HEK293 (cell line): Measurements from ENCODE around the gene AKR1C1.

Experiments
- CTCF ChIA-PET: fragments of 350-600 bp; formaldehyde crosslinking; extraction: SDS; loops from one replicate; lab custom pipeline; 2021; ENCODE audit warnings: antibody characterized with exemption; lab: Yijun Ruan, JAX
- POLR2A ChIA-PET: fragments of 300-600 bp; formaldehyde crosslinking; extraction: SDS; loops from one replicate; lab custom pipeline; 2020; ENCODE audit warnings: antibody characterized with exemption, inconsistent platforms; lab: Yijun Ruan, JAX
- H3K27ac ChIP-seq: fragments of 200-500 bp; sonication (Bioruptor generic); 2 replicates; pipeline ENCODE4 v1.5.1; 2014; ENCODE audit warnings: low read depth, low read length, control low read depth, inconsistent platforms; ENCODE audit errors: extremely low read depth
- H3K36me3 ChIP-seq, 2 experiments: fragments of 200-500 bp in 1 of 2; sonication (Bioruptor generic) in 1 of 2; 1 replicate in 1 of 2; 2 replicates in 1 of 2; pipeline ENCODE4 v1.5.1; 2014 to 2017; ENCODE audit warnings: inconsistent platforms in 2 of 2, low read length in 2 of 2; ENCODE audit not compliant: control insufficient read depth in 2 of 2, insufficient read depth in 1 of 2
- H3K4me1 ChIP-seq: fragments of 200-500 bp; sonication (Bioruptor generic); 2 replicates; pipeline ENCODE4 v1.5.1; 2014; ENCODE audit warnings: mild to moderate bottlenecking, low read length, inconsistent platforms; ENCODE audit not compliant: control insufficient read depth, insufficient read depth
- H3K4me3 ChIP-seq: 2 replicates; pipeline ENCODE4 v1.5.1; 2011; ENCODE audit warnings: low read depth, mild to moderate bottlenecking, control low read depth, low read length, moderate library complexity
- H3K9me3 ChIP-seq: fragments of 200-500 bp; sonication (Bioruptor generic); 2 replicates; pipeline ENCODE4 v1.5.1; 2014; ENCODE audit warnings: low read depth, low read length, inconsistent platforms; ENCODE audit not compliant: control insufficient read depth, insufficient read depth
- BCL11B ChIP-seq: fragments of 450-650 bp; formaldehyde crosslinking; IDR thresholded peaks from 2 replicates; pipeline ENCODE4 v1.5.1; 2016; ENCODE audit warnings: low read depth, missing biosample characterization, missing genetic modification characterization
- GLIS2 ChIP-seq: fragments of 450-650 bp; formaldehyde crosslinking; IDR thresholded peaks from 2 replicates; pipeline ENCODE4 v1.5.1; 2016; ENCODE audit warnings: missing biosample characterization, missing genetic modification characterization
- IKZF3 ChIP-seq: fragments of 450-650 bp; IDR thresholded peaks from 2 replicates; pipeline ENCODE4 v1.5.0; 2018; ENCODE audit warnings: missing biosample characterization, mild to moderate bottlenecking, missing genetic modification characterization, moderate library complexity
- KLF7 ChIP-seq: fragments of 450-650 bp; formaldehyde crosslinking; IDR thresholded peaks from 2 replicates; pipeline ENCODE4 v1.5.1; 2016; ENCODE audit warnings: missing biosample characterization, missing genetic modification characterization, borderline replicate concordance
- SP3 ChIP-seq: fragments of 450-650 bp; formaldehyde crosslinking; IDR thresholded peaks from 2 replicates; pipeline ENCODE4 v1.5.1; 2016; ENCODE audit warnings: missing biosample characterization, missing genetic modification characterization
- YY2 ChIP-seq: fragments of 450-650 bp; formaldehyde crosslinking; IDR thresholded peaks from 2 replicates; pipeline ENCODE4 v1.5.1; 2016; ENCODE audit warnings: missing biosample characterization, missing genetic modification characterization
- ZFP3 ChIP-seq: fragments of 450-650 bp; formaldehyde crosslinking; IDR thresholded peaks from 2 replicates; pipeline ENCODE4 v1.5.1; 2016; ENCODE audit warnings: low read depth, missing biosample characterization, missing genetic modification characterization
- ZNF19 ChIP-seq: fragments of 450-650 bp; formaldehyde crosslinking; IDR thresholded peaks from 2 replicates; pipeline ENCODE4; 2016; ENCODE audit warnings: missing biosample characterization, missing genetic modification characterization, low read depth
- ZNF416 ChIP-seq: fragments of 450-650 bp; formaldehyde crosslinking; IDR thresholded peaks from 2 replicates; pipeline ENCODE4 v1.5.1; 2016; ENCODE audit warnings: missing biosample characterization, missing genetic modification characterization
- ZNF423 ChIP-seq: fragments of 450-650 bp; formaldehyde crosslinking; IDR thresholded peaks from 2 replicates; pipeline ENCODE4 v1.5.1; 2016; ENCODE audit warnings: missing biosample characterization, missing genetic modification characterization
- ZNF585B ChIP-seq: fragments of 450-650 bp; formaldehyde crosslinking; IDR thresholded peaks from 2 replicates; pipeline ENCODE4 v1.5.1; 2016; ENCODE audit warnings: missing biosample characterization, missing genetic modification characterization
- ZNF610 ChIP-seq: fragments of 450-650 bp; formaldehyde crosslinking; IDR thresholded peaks from 2 replicates; pipeline ENCODE4 v1.5.1; 2016; ENCODE audit warnings: missing biosample characterization, missing genetic modification characterization, borderline replicate concordance
- ZNF626 ChIP-seq: fragments of 450-650 bp; sonication (Bioruptor Pico); formaldehyde crosslinking; IDR thresholded peaks from 2 replicates; pipeline ENCODE4 v1.5.1; 2018; ENCODE audit warnings: missing biosample characterization, missing genetic modification characterization, inconsistent platforms
- ZNF629 ChIP-seq: fragments of 450-650 bp; formaldehyde crosslinking; IDR thresholded peaks from 2 replicates; pipeline ENCODE4 v1.5.1; 2017; ENCODE audit warnings: missing biosample characterization, missing genetic modification characterization
- ZSCAN23 ChIP-seq: fragments of 450-650 bp; formaldehyde crosslinking; IDR thresholded peaks from 2 replicates; pipeline ENCODE4 v1.5.1; 2016; ENCODE audit warnings: missing biosample characterization, missing genetic modification characterization
- TF ChIP-seq, protein P1 (sequence below): fragments of 450-650 bp; formaldehyde crosslinking; IDR thresholded peaks from 2 replicates; pipeline ENCODE4 v1.5.1; 2016; ENCODE audit warnings: missing biosample characterization, missing genetic modification characterization
- TF ChIP-seq, protein P2 (sequence below): fragments of 450-650 bp; formaldehyde crosslinking; IDR thresholded peaks from 2 replicates; pipeline ENCODE4 v1.5.1; 2016; ENCODE audit warnings: missing biosample characterization, missing genetic modification characterization, borderline replicate concordance
- TF ChIP-seq, protein P3 (sequence below): IDR thresholded peaks from 2 replicates; pipeline ENCODE4 v1.6.1; 2011; ENCODE audit warnings: mild to moderate bottlenecking, low read depth, low read length, borderline replicate concordance

Gene AKR1C1

GRCh38 chr10:4982764-4983226 is 19.6 kb downstream of the AKR1C1 start:
- no peak overlapping the region for H3K27ac ChIP-seq
- TF ChIP-seq ZSCAN23 (tag by site-specific recombination) (no peak), ZNF19 (tag by site-specific recombination) (no peak), ZNF629 (tag by site-specific recombination) (no peak)
- TF ChIP-seq, protein P1, sequence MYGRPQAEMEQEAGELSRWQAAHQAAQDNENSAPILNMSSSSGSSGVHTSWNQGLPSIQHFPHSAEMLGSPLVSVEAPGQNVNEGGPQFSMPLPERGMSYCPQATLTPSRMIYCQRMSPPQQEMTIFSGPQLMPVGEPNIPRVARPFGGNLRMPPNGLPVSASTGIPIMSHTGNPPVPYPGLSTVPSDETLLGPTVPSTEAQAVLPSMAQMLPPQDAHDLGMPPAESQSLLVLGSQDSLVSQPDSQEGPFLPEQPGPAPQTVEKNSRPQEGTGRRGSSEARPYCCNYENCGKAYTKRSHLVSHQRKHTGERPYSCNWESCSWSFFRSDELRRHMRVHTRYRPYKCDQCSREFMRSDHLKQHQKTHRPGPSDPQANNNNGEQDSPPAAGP (tag by site-specific recombination): no peak

DNA sequence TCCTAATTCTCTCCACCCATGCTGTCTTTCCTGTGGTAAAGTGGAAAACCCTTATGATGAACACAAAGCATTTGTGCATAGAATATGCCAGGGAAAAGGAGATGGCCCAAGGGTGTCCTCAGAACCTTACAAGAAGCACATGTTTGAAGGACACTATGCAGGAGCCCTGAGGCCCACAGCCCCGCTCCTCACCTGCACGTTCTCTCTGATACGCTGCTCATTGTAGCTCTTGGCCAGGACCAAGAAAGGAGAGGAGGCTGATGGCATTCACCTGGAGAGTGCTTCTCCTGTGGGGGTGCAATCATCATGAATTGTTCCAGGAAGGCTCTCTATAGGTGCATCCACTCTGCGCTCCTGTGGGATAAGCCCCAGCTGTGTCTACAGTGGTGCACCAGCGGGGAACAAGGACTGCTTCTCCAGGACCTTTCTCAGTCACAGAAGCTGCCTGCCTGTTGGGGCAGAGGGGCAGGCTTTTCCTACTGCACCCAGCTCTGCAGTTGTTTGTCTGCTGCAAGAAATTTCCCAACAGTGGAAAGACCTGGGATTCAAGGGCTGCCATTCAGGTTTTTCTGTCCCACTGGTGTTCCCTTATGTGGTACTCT is 20.5 kb downstream of the AKR1C1 start:
- no peaks in the 10 kb centered on the region for H3K4me1 ChIP-seq
- ChIA-PET POLR2A (no interaction called here), CTCF (interaction anchor here (1.3 to 4.1 kb wide), 3 partner anchors 14 to 169 kb away, joined by 4 to 26 read pairs (median 4); no protein-coding TSS in a partner anchor)
- H3K27ac ChIP-seq: no peak overlapping the region
- TF ChIP-seq ZNF423 (tag by site-specific recombination) (no peak), KLF7 (no peak), IKZF3 (tag by site-specific recombination) (no peak), SP3 (tag by site-specific recombination) (no peak), ZNF416 (tag by site-specific recombination) (no peak), GLIS2 (no peak), ZNF626 (tag by site-specific recombination) (no peak), YY2 (tag by site-specific recombination) (no peak), ZFP3 (no peak), ZNF585B (tag by site-specific recombination) (no peak), ZNF610 (no peak), BCL11B (tag by site-specific recombination) (no peak)
- TF ChIP-seq, protein P2, sequence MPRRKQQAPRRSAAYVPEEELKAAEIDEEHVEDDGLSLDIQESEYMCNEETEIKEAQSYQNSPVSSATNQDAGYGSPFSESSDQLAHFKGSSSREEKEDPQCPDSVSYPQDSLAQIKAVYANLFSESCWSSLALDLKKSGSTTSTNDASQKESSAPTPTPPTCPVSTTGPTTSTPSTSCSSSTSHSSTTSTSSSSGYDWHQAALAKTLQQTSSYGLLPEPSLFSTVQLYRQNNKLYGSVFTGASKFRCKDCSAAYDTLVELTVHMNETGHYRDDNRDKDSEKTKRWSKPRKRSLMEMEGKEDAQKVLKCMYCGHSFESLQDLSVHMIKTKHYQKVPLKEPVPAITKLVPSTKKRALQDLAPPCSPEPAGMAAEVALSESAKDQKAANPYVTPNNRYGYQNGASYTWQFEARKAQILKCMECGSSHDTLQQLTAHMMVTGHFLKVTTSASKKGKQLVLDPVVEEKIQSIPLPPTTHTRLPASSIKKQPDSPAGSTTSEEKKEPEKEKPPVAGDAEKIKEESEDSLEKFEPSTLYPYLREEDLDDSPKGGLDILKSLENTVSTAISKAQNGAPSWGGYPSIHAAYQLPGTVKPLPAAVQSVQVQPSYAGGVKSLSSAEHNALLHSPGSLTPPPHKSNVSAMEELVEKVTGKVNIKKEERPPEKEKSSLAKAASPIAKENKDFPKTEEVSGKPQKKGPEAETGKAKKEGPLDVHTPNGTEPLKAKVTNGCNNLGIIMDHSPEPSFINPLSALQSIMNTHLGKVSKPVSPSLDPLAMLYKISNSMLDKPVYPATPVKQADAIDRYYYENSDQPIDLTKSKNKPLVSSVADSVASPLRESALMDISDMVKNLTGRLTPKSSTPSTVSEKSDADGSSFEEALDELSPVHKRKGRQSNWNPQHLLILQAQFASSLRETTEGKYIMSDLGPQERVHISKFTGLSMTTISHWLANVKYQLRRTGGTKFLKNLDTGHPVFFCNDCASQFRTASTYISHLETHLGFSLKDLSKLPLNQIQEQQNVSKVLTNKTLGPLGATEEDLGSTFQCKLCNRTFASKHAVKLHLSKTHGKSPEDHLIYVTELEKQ (tag by site-specific recombination): no peak
- TF ChIP-seq, protein P3, sequence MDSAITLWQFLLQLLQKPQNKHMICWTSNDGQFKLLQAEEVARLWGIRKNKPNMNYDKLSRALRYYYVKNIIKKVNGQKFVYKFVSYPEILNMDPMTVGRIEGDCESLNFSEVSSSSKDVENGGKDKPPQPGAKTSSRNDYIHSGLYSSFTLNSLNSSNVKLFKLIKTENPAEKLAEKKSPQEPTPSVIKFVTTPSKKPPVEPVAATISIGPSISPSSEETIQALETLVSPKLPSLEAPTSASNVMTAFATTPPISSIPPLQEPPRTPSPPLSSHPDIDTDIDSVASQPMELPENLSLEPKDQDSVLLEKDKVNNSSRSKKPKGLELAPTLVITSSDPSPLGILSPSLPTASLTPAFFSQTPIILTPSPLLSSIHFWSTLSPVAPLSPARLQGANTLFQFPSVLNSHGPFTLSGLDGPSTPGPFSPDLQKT: no peak
- H3K9me3 ChIP-seq: no peaks in the 10 kb centered on the region
- no peaks in the 10 kb centered on the region for H3K36me3 ChIP-seq
- no peak overlapping the region for H3K4me3 ChIP-seq

More at GRCh38 chr10:4982764-4983226, 19.6 kb downstream of the AKR1C1 start:
- H3K9me3 ChIP-seq: no peaks in the 10 kb centered on the region
- H3K4me3 ChIP-seq: no peak overlapping the region
- H3K36me3 ChIP-seq: no peaks in the 10 kb centered on the region
- no peaks in the 10 kb centered on the region for H3K4me1 ChIP-seq
- ChIA-PET CTCF (interaction anchor here (0.7 to 4.1 kb wide), 13 partner anchors 15 to 392 kb away, joined by 3 to 26 read pairs (median 4); partner anchors contain the start of gene AKR1C3), POLR2A (no interaction called here)
